Measurements from ENCODE around the gene ARHGAP10. TPM values are rescaled to one million over a fixed set of nuclear protein-coding genes. Genes with fewer than 3 reads are reported as not detected.

The ARHGAP10 gene
- total RNA-seq, 2 experiments from 2014 or later: 0.11 TPM; not detected in 1

DNA sequence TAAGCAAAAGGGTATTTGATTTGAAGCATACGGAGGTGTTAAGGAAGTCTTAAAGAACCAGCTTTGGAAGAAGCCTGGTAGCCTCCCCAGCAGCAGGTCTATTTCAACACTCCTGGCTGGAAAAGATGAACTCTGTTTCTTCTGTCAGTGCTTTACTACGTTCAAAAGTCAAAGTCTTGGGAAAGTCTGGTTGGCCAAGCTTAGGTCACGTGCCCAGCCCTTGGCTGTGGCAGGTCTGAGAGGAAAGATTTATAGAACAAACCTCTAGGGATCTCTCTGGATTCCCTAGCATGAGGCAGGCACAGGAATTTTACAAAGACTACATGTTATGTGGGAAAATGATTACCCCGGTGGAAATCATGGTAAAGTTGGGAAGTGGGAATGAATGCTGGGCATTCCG, 8.6 kb upstream of the ARHGAP10 start:
- TF ChIP-seq, protein P1, sequence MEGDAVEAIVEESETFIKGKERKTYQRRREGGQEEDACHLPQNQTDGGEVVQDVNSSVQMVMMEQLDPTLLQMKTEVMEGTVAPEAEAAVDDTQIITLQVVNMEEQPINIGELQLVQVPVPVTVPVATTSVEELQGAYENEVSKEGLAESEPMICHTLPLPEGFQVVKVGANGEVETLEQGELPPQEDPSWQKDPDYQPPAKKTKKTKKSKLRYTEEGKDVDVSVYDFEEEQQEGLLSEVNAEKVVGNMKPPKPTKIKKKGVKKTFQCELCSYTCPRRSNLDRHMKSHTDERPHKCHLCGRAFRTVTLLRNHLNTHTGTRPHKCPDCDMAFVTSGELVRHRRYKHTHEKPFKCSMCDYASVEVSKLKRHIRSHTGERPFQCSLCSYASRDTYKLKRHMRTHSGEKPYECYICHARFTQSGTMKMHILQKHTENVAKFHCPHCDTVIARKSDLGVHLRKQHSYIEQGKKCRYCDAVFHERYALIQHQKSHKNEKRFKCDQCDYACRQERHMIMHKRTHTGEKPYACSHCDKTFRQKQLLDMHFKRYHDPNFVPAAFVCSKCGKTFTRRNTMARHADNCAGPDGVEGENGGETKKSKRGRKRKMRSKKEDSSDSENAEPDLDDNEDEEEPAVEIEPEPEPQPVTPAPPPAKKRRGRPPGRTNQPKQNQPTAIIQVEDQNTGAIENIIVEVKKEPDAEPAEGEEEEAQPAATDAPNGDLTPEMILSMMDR (conservative IDR thresholded peaks at IDR 0.05; ENCODE audit: low read length): no peak
- no peak for TF ChIP-seq EZH2phosphoT487 (IDR thresholded peaks at IDR 0.05; ENCODE audit: borderline replicate concordance, low read depth, low read length)
- H3K9me2 ChIP-seq (ENCODE audit: insufficient read depth, low read length): no peaks in the 10 kb centered on the region
- POLR2A ChIA-PET: no interaction called here
- no peaks in the 10 kb centered on the region for H3K4me1 ChIP-seq (ENCODE audit: insufficient read depth, low read length, poor library complexity, severe bottlenecking)
- H3K9me3 ChIP-seq (ENCODE audit: low read length): no peaks in the 10 kb centered on the region
- no peak overlapping the region for H3K4me2 ChIP-seq (ENCODE audit: low read length)
- CTCF ChIA-PET (ENCODE audit: unreplicated experiment): no interaction called here
- BruUV-seq (replicated peaks): no TSS peak
- no peak overlapping the region for H3K27ac ChIP-seq (ENCODE audit: low read depth, low read length, poor library complexity, severe bottlenecking)
- intact Hi-C loops (cut with micrococcal nuclease; ENCODE audit: unreplicated experiment): no loop called here
- H3K79me2 ChIP-seq (ENCODE audit: insufficient read depth, low read depth, low read length): no peaks in the 10 kb centered on the region
- H2AFZ ChIP-seq (ENCODE audit: low read length): no peak overlapping the region
- no peaks in the 10 kb centered on the region for H3K36me3 ChIP-seq (ENCODE audit: insufficient read depth, low read length)
- no peaks in the 10 kb centered on the region for H4K20me1 ChIP-seq (ENCODE audit: insufficient read depth, low read length)
- no peak overlapping the region for H3K4me3 ChIP-seq (ENCODE audit: low read depth, low read length, poor library complexity, severe bottlenecking)
- DNase-seq (ENCODE audit: low spot score): no peak

DNA sequence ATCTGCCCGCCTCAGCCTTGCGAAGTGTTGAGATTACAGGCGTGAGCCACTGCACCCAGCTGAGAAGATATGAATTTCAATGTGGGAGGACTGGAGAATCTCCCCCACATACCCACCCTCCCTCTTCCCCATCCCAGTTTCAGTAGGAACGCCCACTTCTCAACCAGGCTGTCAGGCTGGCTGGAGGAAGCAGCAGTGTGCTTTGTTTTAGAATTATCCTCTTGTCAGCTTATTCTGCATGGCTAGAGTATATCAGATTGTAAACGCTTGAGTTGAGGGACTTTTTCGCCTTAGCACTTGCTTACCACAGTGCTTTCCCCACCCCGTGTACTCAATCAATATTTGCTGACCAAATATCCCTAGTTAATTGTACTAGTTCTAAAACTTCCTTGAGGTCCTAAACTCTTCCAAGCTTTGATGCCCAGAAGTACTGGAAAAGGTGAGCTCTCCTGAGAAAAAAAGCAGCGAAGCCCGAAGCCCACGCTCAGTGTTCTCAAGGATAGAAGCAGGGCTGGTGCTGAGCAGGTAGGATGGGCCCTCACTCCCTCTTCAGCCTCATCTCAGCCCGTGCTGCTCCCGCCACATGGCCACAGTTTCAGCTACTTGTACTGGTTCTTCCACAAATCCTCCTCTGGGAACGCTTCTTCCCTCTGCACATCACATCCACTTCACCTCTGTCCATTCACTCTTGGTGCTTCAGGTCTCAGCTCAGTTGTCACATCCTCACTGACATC, 7.3 kb upstream of the ARHGAP10 start:
- Histone ChIP-seq H3K9me3 (ENCODE audit: low read length) (no peaks in the 10 kb centered on the region), H3K4me1 (ENCODE audit: insufficient read depth, low read length, poor library complexity, severe bottlenecking) (no peaks in the 10 kb centered on the region), H3K4me3 (ENCODE audit: low read depth, low read length, poor library complexity, severe bottlenecking) (no peak overlapping the region), H3K36me3 (ENCODE audit: insufficient read depth, low read length) (no peaks in the 10 kb centered on the region), H3K27ac (ENCODE audit: low read depth, low read length, poor library complexity, severe bottlenecking) (no peak overlapping the region), H3K4me2 (ENCODE audit: low read length) (no peak overlapping the region), H4K20me1 (ENCODE audit: insufficient read depth, low read length) (no peaks in the 10 kb centered on the region), H3K9me2 (ENCODE audit: insufficient read depth, low read length) (no peaks in the 10 kb centered on the region), H2AFZ (ENCODE audit: low read length) (no peak overlapping the region), H3K79me2 (ENCODE audit: insufficient read depth, low read depth, low read length) (no peaks in the 10 kb centered on the region)
- no peak for DNase-seq (ENCODE audit: low spot score)
- POLR2A ChIA-PET: interaction anchor here (0.8 kb wide), 1 partner anchor 11 kb away, joined by 3 read pairs; no protein-coding TSS in a partner anchor
- TF ChIP-seq EZH2phosphoT487 (IDR thresholded peaks at IDR 0.05; ENCODE audit: borderline replicate concordance, low read depth, low read length): no peak
- TF ChIP-seq, protein P1 (conservative IDR thresholded peaks at IDR 0.05; ENCODE audit: low read length): no peak
- intact Hi-C loops (cut with micrococcal nuclease; ENCODE audit: unreplicated experiment): no loop called here
- CTCF ChIA-PET (ENCODE audit: unreplicated experiment): no interaction called here
- no TSS peak for BruUV-seq (replicated peaks)

DNA sequence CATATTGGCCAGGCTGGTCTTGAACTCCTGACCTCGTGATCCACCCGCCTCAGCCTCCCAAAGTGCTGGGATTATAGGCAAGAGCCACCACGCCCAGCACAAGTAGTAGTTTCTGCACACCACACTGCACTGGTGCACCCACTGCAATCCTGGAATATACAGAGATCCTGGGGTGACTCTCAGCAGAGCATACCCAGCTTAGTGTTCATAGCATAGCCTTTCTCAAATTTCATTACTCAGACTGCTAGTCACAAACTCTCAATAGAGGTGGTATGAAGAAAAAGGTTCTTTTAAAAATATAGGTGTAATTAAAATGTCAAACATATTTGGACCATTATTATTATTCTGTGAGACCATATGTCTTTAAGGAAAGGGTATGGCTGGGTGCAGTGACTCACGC, 6.2 kb upstream of the ARHGAP10 start:
- H3K4me3 ChIP-seq (ENCODE audit: low read depth, low read length, poor library complexity, severe bottlenecking): no peak overlapping the region
- no TSS peak for BruUV-seq (replicated peaks)
- H3K9me2 ChIP-seq (ENCODE audit: insufficient read depth, low read length): no peaks in the 10 kb centered on the region
- no peaks in the 10 kb centered on the region for H3K79me2 ChIP-seq (ENCODE audit: insufficient read depth, low read depth, low read length)
- no peak for TF ChIP-seq EZH2phosphoT487 (IDR thresholded peaks at IDR 0.05; ENCODE audit: borderline replicate concordance, low read depth, low read length)
- TF ChIP-seq, protein P1 (conservative IDR thresholded peaks at IDR 0.05; ENCODE audit: low read length): no peak
- CTCF ChIA-PET (ENCODE audit: unreplicated experiment): no interaction called here
- H3K4me1 ChIP-seq (ENCODE audit: insufficient read depth, low read length, poor library complexity, severe bottlenecking): no peaks in the 10 kb centered on the region
- H2AFZ ChIP-seq (ENCODE audit: low read length): no peak overlapping the region
- no peaks in the 10 kb centered on the region for H4K20me1 ChIP-seq (ENCODE audit: insufficient read depth, low read length)
- no peaks in the 10 kb centered on the region for H3K36me3 ChIP-seq (ENCODE audit: insufficient read depth, low read length)
- POLR2A ChIA-PET: no interaction called here
- intact Hi-C loops (cut with micrococcal nuclease; ENCODE audit: unreplicated experiment): no loop called here
- DNase-seq (ENCODE audit: low spot score): no peak
- H3K27ac ChIP-seq (ENCODE audit: low read depth, low read length, poor library complexity, severe bottlenecking): no peak overlapping the region
- no peaks in the 10 kb centered on the region for H3K9me3 ChIP-seq (ENCODE audit: low read length)
- no peak overlapping the region for H3K4me2 ChIP-seq (ENCODE audit: low read length)
